Liver (tissue), 9 donors: ENCODE results near the gene ZNF358. TPM values are rescaled to one million over a fixed set of nuclear protein-coding genes. Genes with fewer than 3 reads are reported as not detected.

Experiments
- DNase-seq: peaks from one replicate; pipeline ENCODE4 v3.0.0-alpha.2; 2017; ENCODE audit warnings: low spot score
- H3K27ac ChIP-seq, 2 donors: one replicate each; pipeline ENCODE4 v1.7.0; 2013; ENCODE audit warnings: inconsistent platforms in 2 of 2, low read length in 2 of 2, control low read depth in 1 of 2, low read depth in 1 of 2, mild to moderate bottlenecking in 1 of 2
- H3K27me3 ChIP-seq, 4 donors: one replicate each; pipeline versions ENCODE4 v1.6.1 to v1.7.0; 2013; ENCODE audit warnings: low read length in 3 of 4, inconsistent platforms in 1 of 4, mild to moderate bottlenecking in 1 of 4, moderate library complexity in 1 of 4; ENCODE audit not compliant: control insufficient read depth in 4 of 4, insufficient read depth in 4 of 4
- H3K36me3 ChIP-seq, 4 donors: one replicate each; pipeline versions ENCODE4 v1.6.1 to v1.7.0; 2013; ENCODE audit warnings: low read length in 3 of 4, mild to moderate bottlenecking in 3 of 4, low read depth in 1 of 4, moderate library complexity in 1 of 4; ENCODE audit not compliant: control insufficient read depth in 4 of 4, insufficient read depth in 3 of 4
- H3K4me1 ChIP-seq, 4 donors: one replicate each; pipeline versions ENCODE4 v1.6.1 to v1.7.0; 2013; ENCODE audit warnings: low read length in 3 of 4, mild to moderate bottlenecking in 3 of 4, moderate library complexity in 1 of 4; ENCODE audit not compliant: control insufficient read depth in 4 of 4, insufficient read depth in 4 of 4
- H3K4me3 ChIP-seq, 3 donors: one replicate each; pipeline versions ENCODE4 v1.6.1 to v1.7.0; 2013; ENCODE audit warnings: low read length in 3 of 3, control low read depth in 1 of 3, low read depth in 1 of 3, mild to moderate bottlenecking in 1 of 3
- H3K9ac ChIP-seq, 2 donors: one replicate each; pipeline ENCODE4 v1.7.0; 2013; ENCODE audit warnings: low read length in 2 of 2, mild to moderate bottlenecking in 2 of 2, moderate library complexity in 2 of 2, control low read depth in 1 of 2, low read depth in 1 of 2
- H3K9me3 ChIP-seq, 4 donors: one replicate each; pipeline versions ENCODE4 v1.6.1 to v1.7.0; 2013; ENCODE audit warnings: low read length in 3 of 4; ENCODE audit not compliant: control insufficient read depth in 4 of 4
- EGR1 ChIP-seq, 2 donors: IDR thresholded peaks; 2 replicates each; pipeline ENCODE4 v1.6.1; 2016 to 2018; ENCODE audit warnings: antibody characterized with exemption in 2 of 2, low read depth in 2 of 2
- FOXA1 ChIP-seq: IDR thresholded peaks from 2 replicates; pipeline ENCODE4 v1.6.1; 2016; ENCODE audit warnings: antibody characterized with exemption
- FOXA2 ChIP-seq: IDR thresholded peaks from 2 replicates; pipeline ENCODE4 v1.6.1; 2016; ENCODE audit warnings: antibody characterized with exemption
- GABPA ChIP-seq, 2 donors: IDR thresholded peaks in 1 of 2; conservative IDR thresholded peaks in 1 of 2; 2 replicates each; pipeline ENCODE4 v1.6.1; 2016; ENCODE audit warnings: antibody characterized with exemption in 2 of 2, mild to moderate bottlenecking in 1 of 2, moderate library complexity in 1 of 2
- HNF4A ChIP-seq, 2 donors: conservative IDR thresholded peaks; 2 replicates each; pipeline ENCODE4 v1.6.1; 2016; ENCODE audit warnings: antibody characterized with exemption in 2 of 2, mild to moderate bottlenecking in 2 of 2
- HNF4G ChIP-seq: IDR thresholded peaks from 2 replicates; pipeline ENCODE4 v1.6.1; 2016; ENCODE audit warnings: antibody characterized with exemption
- JUND ChIP-seq, 2 donors: IDR thresholded peaks; 2 replicates each; pipeline ENCODE4 v1.6.1; 2016; ENCODE audit warnings: antibody characterized with exemption in 2 of 2
- NR2F2 ChIP-seq: IDR thresholded peaks from 2 replicates; pipeline ENCODE4 v1.6.1; 2016; ENCODE audit warnings: antibody characterized with exemption
- RAD21 ChIP-seq, 2 donors: IDR thresholded peaks; 2 replicates each; pipeline ENCODE4 v1.6.1; 2016; ENCODE audit warnings: antibody characterized with exemption in 2 of 2, mild to moderate bottlenecking in 2 of 2
- RXRA ChIP-seq, 2 donors: IDR thresholded peaks; 2 replicates each; pipeline ENCODE4 v1.6.1; 2017 to 2018; ENCODE audit warnings: antibody characterized with exemption in 2 of 2, mild to moderate bottlenecking in 1 of 2
- SP1 ChIP-seq: IDR thresholded peaks from 2 replicates; pipeline ENCODE4 v1.6.1; 2018; ENCODE audit warnings: antibody characterized with exemption, mild to moderate bottlenecking
- TAF1 ChIP-seq: conservative IDR thresholded peaks from 2 replicates; pipeline ENCODE4 v1.6.1; 2016; ENCODE audit warnings: antibody characterized with exemption, mild to moderate bottlenecking
- YY1 ChIP-seq: IDR thresholded peaks from 2 replicates; pipeline ENCODE4 v1.6.1; 2016; ENCODE audit warnings: antibody characterized with exemption, mild to moderate bottlenecking
- WGBS: extraction: QIAGEN DNeasy Blood & Tissue Kit; methylation state at CpG from one replicate; pipeline ENCODE4 v1.1.7; 2013; 5-methylcytosine and 5-hydroxymethylcytosine counted together
- polyA plus RNA-seq, 2 donors: library from polyadenylated mRNA; stranded (reverse) in 1 of 2; unstranded in 1 of 2; fragments of 200-250 nt in 1 of 2; fragments of >200 nt in 1 of 2; fragmentation: Nextera tagmentation in 1 of 2; extraction: Ambion mirVana in 1 of 2; gene quantifications; one replicate each; pipeline versions ENCODE4 v1.2.1 to v1.2.3, GENCODE V29; 2013 to 2015
- total RNA-seq, 2 donors: library from RNA; depleted of rRNA; stranded (reverse); fragments of >200 nt; gene quantifications; one replicate each; pipeline ENCODE4 v1.2.3, GENCODE V29; 2014
- TF ChIP-seq, protein P1 (sequence below): IDR thresholded peaks from 2 replicates; pipeline ENCODE4 v1.6.1; 2016; ENCODE audit warnings: antibody characterized with exemption
- TF ChIP-seq, protein P2 (sequence below): IDR thresholded peaks from 2 replicates; pipeline ENCODE4 v1.6.1; 2016; ENCODE audit warnings: antibody characterized with exemption, mild to moderate bottlenecking
- TF ChIP-seq, protein P3 (sequence below): IDR thresholded peaks from 2 replicates; pipeline ENCODE4 v1.6.1; 2016; ENCODE audit warnings: antibody characterized with exemption
- TF ChIP-seq, protein P4 (sequence below): IDR thresholded peaks from 2 replicates; pipeline ENCODE4 v1.6.1; 2016; ENCODE audit warnings: antibody characterized with exemption
- TF ChIP-seq, protein P5 (sequence below): fragments of 150-350 bp; IDR thresholded peaks from 2 replicates; pipeline ENCODE4 v1.5.1; 2017; ENCODE audit warnings: improper control_type of control experiment, low read depth, low read length; ENCODE audit not compliant: missing input control
- donor health status: healthy.
- donor health status: healthy.
- donor health status: healthy.
- donor health status: healthy.
- donor health status: healthy.

The ZNF358 gene
- total and polyA plus RNA-seq, 4 donors: 5.7 to 18.2 (median 12.5) TPM

DNA sequence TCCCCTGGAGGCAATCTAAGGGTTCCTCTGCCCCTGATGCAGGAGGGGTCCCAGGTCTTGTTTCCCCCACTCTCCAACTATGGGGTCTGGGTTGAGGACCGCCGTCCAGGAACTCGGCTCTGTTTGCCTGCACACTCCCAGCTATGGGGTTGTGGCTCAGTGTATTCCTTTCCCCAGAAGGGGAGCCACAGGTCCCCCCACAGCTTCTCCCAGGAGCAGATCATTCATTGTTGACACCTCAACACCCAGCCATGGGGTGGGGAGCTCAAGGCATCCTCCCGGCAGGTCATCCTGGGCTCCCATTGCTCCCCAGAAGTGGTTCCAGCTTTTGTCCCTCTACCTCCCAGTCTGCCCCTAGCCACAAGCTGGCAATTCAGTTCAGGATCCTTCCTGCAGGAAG is 975 bp downstream of the ZNF358 start:
- no peaks in the 10 kb centered on the region for H3K9me3 ChIP-seq
- no peak overlapping the region for H3K27ac ChIP-seq
- peaks cover 0 to 3% (median 0%) of the 10 kb centered on the region in 4 donors for H3K36me3 ChIP-seq
- no peak for DNase-seq
- peak overlapping the region in 1 of 3 donors; percentile 62 for H3K4me3 ChIP-seq
- H3K27me3 ChIP-seq: no peaks in the 10 kb centered on the region
- peaks cover 6 to 39% (median 31%) of the 10 kb centered on the region in 4 donors for H3K4me1 ChIP-seq
- H3K9ac ChIP-seq: peak overlapping the region; percentile 78 to 83
- TF ChIP-seq RAD21 (IDR thresholded peaks at IDR 0.05) (no peak), TAF1 (no peak), GABPA (IDR thresholded peaks at IDR 0.05 in 1 of 2, conservative IDR thresholded peaks at IDR 0.05 in 1 of 2) (no peak), RXRA (IDR thresholded peaks at IDR 0.05) (no peak), FOXA2 (no peak), HNF4A (conservative IDR thresholded peaks at IDR 0.05) (no peak)
- WGBS: 86% methylated on average over 4 of the region's 4 CpGs

DNA sequence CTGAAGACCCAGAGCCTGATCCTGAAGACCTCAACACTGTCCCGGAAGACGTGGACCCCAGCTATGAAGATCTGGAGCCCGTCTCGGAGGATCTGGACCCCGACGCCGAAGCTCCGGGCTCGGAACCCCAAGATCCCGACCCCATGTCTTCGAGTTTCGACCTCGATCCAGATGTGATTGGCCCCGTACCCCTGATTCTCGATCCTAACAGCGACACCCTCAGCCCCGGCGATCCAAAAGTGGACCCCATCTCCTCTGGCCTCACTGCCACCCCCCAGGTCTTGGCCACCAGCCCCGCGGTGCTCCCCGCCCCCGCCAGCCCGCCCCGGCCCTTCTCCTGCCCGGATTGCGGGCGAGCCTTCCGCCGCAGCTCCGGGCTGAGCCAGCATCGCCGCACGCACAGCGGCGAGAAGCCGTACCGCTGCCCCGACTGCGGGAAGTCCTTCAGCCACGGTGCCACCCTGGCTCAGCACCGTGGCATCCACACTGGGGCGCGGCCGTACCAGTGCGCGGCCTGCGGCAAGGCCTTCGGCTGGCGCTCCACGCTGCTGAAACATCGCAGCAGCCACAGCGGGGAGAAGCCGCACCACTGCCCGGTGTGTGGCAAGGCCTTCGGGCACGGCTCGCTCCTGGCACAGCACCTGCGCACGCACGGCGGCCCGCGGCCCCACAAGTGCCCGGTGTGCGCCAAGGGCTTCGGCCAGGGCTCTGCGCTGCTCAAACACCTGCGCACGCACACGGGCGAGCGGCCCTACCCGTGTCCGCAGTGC is 3.6 kb downstream of the ZNF358 start:
- Histone ChIP-seq H3K27ac (no peak overlapping the region), H3K4me3 (no peak overlapping the region), H3K27me3 (no peaks in the 10 kb centered on the region), H3K4me1 (peaks cover 11 to 58% (median 45%) of the 10 kb centered on the region in 4 donors), H3K9me3 (no peaks in the 10 kb centered on the region), H3K9ac (no peak overlapping the region), H3K36me3 (peaks cover 0 to 3% (median 0%) of the 10 kb centered on the region in 4 donors)
- no peak for DNase-seq
- 97% methylated on average over 74 of the region's 74 CpGs for WGBS
- TF ChIP-seq, protein P1, sequence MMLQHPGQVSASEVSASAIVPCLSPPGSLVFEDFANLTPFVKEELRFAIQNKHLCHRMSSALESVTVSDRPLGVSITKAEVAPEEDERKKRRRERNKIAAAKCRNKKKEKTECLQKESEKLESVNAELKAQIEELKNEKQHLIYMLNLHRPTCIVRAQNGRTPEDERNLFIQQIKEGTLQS: no peak
- TF ChIP-seq TAF1: no peak
- TF ChIP-seq, protein P2, sequence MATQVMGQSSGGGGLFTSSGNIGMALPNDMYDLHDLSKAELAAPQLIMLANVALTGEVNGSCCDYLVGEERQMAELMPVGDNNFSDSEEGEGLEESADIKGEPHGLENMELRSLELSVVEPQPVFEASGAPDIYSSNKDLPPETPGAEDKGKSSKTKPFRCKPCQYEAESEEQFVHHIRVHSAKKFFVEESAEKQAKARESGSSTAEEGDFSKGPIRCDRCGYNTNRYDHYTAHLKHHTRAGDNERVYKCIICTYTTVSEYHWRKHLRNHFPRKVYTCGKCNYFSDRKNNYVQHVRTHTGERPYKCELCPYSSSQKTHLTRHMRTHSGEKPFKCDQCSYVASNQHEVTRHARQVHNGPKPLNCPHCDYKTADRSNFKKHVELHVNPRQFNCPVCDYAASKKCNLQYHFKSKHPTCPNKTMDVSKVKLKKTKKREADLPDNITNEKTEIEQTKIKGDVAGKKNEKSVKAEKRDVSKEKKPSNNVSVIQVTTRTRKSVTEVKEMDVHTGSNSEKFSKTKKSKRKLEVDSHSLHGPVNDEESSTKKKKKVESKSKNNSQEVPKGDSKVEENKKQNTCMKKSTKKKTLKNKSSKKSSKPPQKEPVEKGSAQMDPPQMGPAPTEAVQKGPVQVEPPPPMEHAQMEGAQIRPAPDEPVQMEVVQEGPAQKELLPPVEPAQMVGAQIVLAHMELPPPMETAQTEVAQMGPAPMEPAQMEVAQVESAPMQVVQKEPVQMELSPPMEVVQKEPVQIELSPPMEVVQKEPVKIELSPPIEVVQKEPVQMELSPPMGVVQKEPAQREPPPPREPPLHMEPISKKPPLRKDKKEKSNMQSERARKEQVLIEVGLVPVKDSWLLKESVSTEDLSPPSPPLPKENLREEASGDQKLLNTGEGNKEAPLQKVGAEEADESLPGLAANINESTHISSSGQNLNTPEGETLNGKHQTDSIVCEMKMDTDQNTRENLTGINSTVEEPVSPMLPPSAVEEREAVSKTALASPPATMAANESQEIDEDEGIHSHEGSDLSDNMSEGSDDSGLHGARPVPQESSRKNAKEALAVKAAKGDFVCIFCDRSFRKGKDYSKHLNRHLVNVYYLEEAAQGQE: no peak
- TF ChIP-seq SP1: no peak
- TF ChIP-seq, protein P3, sequence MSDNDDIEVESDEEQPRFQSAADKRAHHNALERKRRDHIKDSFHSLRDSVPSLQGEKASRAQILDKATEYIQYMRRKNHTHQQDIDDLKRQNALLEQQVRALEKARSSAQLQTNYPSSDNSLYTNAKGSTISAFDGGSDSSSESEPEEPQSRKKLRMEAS: no peak
- no peak for TF ChIP-seq FOXA1
- no peak for TF ChIP-seq FOXA2
- no peak for TF ChIP-seq RAD21 (IDR thresholded peaks at IDR 0.05)
- no peak for TF ChIP-seq NR2F2
- TF ChIP-seq RXRA (IDR thresholded peaks at IDR 0.05): no peak
- TF ChIP-seq GABPA (IDR thresholded peaks at IDR 0.05 in 1 of 2, conservative IDR thresholded peaks at IDR 0.05 in 1 of 2): no peak
- no peak for TF ChIP-seq YY1
- TF ChIP-seq EGR1 (IDR thresholded peaks at IDR 0.05; ENCODE audit: low read depth in 2 of 2): no peak
- TF ChIP-seq, protein P4, sequence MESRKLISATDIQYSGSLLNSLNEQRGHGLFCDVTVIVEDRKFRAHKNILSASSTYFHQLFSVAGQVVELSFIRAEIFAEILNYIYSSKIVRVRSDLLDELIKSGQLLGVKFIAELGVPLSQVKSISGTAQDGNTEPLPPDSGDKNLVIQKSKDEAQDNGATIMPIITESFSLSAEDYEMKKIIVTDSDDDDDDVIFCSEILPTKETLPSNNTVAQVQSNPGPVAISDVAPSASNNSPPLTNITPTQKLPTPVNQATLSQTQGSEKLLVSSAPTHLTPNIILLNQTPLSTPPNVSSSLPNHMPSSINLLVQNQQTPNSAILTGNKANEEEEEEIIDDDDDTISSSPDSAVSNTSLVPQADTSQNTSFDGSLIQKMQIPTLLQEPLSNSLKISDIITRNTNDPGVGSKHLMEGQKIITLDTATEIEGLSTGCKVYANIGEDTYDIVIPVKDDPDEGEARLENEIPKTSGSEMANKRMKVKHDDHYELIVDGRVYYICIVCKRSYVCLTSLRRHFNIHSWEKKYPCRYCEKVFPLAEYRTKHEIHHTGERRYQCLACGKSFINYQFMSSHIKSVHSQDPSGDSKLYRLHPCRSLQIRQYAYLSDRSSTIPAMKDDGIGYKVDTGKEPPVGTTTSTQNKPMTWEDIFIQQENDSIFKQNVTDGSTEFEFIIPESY: no peak
- TF ChIP-seq JUND (IDR thresholded peaks at IDR 0.05): no peak
- no peak for TF ChIP-seq HNF4A (conservative IDR thresholded peaks at IDR 0.05)
- TF ChIP-seq HNF4G: no peak
- TF ChIP-seq, protein P5, sequence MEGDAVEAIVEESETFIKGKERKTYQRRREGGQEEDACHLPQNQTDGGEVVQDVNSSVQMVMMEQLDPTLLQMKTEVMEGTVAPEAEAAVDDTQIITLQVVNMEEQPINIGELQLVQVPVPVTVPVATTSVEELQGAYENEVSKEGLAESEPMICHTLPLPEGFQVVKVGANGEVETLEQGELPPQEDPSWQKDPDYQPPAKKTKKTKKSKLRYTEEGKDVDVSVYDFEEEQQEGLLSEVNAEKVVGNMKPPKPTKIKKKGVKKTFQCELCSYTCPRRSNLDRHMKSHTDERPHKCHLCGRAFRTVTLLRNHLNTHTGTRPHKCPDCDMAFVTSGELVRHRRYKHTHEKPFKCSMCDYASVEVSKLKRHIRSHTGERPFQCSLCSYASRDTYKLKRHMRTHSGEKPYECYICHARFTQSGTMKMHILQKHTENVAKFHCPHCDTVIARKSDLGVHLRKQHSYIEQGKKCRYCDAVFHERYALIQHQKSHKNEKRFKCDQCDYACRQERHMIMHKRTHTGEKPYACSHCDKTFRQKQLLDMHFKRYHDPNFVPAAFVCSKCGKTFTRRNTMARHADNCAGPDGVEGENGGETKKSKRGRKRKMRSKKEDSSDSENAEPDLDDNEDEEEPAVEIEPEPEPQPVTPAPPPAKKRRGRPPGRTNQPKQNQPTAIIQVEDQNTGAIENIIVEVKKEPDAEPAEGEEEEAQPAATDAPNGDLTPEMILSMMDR: no peak
